ENCODE measurements around the gene ADGRG1.

ADGRG1 gene

DNA sequence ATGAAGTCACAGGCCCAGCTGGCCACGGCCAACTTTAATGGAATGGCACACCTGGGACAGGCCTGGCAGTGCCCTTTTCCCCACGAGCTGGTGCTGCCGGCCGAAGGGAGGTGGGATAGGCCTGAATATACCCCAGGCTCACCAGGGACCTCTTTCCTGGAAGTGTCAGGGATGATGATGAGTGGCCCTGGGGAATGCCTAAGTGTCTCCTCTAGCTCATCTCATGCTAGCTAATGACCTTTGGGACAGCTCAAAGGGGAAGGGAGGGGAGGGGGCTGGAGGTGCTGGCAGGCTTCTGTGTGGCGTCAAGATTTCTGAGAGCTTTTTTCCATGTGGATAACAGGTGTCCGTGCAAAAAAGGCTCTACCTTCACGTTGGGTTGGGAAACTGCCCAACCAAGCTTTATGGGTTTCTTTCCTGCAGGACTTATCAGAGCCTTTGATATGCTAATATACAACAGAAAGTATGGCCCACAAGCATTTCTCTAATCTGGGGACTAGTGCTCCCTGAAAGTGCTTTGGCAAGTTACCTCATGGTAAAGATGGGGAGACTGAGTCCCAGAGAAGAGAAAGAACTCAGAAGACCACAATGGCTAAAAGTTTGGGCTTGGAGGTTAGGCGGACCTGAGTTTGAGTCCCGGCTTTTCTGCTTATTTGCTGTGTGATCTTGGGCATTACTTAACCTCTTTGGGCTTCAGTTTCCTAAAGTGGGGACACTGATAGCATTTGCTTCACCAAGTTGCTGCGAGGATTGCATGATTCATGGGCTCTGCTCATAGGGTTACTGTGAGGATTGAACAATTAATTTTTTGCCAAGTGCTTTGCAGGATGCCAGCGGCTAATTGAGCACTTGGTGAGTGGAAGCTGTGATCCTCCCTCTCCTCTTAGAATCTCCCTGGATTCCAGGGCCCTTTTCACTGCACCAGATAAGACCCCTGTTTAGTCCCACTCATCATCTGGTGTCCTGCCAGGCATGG is 14.0 kb downstream of the ADGRG1 start:
- FAIRE-seq, result no peak
- TF ChIP-seq POLR2AphosphoS5 (IDR thresholded peaks at IDR 0.05; ENCODE audit: low read depth, low read length), result no peak
- no peak for TF ChIP-seq POLR2A (IDR thresholded peaks at IDR 0.05; ENCODE audit: low read depth, low read length)
- no peak for TF ChIP-seq TAF1 (IDR thresholded peaks at IDR 0.05; ENCODE audit: borderline replicate concordance, low read depth, low read length)

GRCh38 chr16:57643147-57643874 is 14.9 kb downstream of the ADGRG1 start:
- DNase-seq (ENCODE audit: insufficient read length) (no peak), FAIRE-seq (no peak)
- TF ChIP-seq TAF1 (IDR thresholded peaks at IDR 0.05; ENCODE audit: borderline replicate concordance, low read depth, low read length), result no peak
- TF ChIP-seq POLR2A (IDR thresholded peaks at IDR 0.05; ENCODE audit: low read depth, low read length), result no peak
- no peak for TF ChIP-seq POLR2AphosphoS5 (IDR thresholded peaks at IDR 0.05; ENCODE audit: low read depth, low read length)

More for the DNA sequence above, 14.0 kb downstream of the ADGRG1 start:
- DNase-seq (ENCODE audit: insufficient read length), result no peak

DNA sequence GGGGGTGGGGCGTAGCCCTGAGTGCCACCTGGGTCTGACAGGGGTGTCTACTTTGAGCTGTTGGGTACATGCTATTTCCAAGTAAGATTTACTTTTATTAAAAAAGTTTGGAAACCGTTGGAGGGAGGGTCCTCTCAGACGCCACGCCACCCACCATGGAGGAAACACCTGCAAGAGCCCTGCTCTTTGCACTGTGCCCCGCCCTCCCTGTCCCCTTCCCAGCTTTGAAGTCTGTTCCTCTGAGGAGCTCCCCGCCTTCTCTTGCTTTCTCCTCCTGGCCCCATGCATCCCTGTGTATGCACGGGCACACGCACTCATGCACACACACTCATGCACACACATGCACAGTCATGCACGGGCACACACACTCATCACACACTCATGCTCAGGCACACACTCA is 15.5 kb downstream of the ADGRG1 start:
- FAIRE-seq (no peak), DNase-seq (ENCODE audit: insufficient read length) (no peak)
- TF ChIP-seq TAF1 (IDR thresholded peaks at IDR 0.05; ENCODE audit: borderline replicate concordance, low read depth, low read length), result no peak
- no peak for TF ChIP-seq POLR2AphosphoS5 (IDR thresholded peaks at IDR 0.05; ENCODE audit: low read depth, low read length)
- TF ChIP-seq POLR2A (IDR thresholded peaks at IDR 0.05; ENCODE audit: low read depth, low read length), result no peak

DNA sequence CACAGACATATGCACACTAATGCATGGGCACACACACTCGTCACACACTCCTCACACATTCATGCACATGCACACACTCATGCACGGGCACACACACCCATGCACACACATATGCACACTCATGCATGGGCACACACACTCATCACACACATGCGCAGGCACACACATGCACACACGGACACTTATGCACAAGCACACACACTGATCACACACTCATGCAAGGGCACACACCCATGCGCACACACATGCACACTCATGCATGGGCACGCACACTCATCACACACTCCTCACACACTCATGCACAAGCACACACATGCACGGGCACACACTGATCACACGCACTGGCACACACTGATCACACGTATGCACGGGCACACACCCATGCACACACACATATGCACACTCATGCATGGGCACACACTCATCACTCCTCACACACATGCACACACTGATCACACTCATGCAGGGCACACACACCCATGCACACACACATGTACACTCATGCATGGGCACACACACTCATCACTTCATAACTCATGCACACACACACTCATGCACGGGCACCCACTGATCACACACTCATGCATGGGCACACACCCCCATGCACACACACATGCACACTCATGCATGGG is 16.1 kb downstream of the ADGRG1 start:
- TF ChIP-seq POLR2A (IDR thresholded peaks at IDR 0.05; ENCODE audit: low read depth, low read length) (no peak), TAF1 (IDR thresholded peaks at IDR 0.05; ENCODE audit: borderline replicate concordance, low read depth, low read length) (no peak), POLR2AphosphoS5 (IDR thresholded peaks at IDR 0.05; ENCODE audit: low read depth, low read length) (no peak)
- DNase-seq (ENCODE audit: insufficient read length) (no peak), FAIRE-seq (peak; percentile 5)

DNA sequence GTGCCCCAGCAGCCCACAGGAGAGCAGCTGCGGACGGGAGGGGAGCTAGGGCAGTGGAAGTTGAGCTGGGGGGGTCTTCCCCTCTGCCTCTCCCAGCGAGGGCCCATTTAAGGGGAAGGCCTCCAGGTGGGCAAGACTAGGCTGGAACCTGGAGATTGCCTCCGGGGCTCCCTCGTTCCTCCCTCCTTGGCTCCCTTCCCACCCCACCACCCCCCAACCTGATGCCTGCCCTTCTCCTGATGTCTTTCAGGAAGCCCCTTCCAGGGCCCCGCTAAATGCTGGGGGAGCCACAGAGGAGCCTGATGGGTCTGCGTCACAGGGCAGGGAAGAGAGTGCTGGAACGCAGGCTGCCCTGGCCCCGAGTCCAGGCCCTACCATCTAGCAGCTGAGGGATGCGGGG is 16.7 kb downstream of the ADGRG1 start:
- TF ChIP-seq TAF1 (IDR thresholded peaks at IDR 0.05; ENCODE audit: borderline replicate concordance, low read depth, low read length), result no peak
- no peak for TF ChIP-seq POLR2AphosphoS5 (IDR thresholded peaks at IDR 0.05; ENCODE audit: low read depth, low read length)
- TF ChIP-seq POLR2A (IDR thresholded peaks at IDR 0.05; ENCODE audit: low read depth, low read length), result no peak
- DNase-seq (ENCODE audit: insufficient read length), result no peak
- no peak for FAIRE-seq

GRCh38 chr16:57645691-57646387 is 17.4 kb downstream of the ADGRG1 start:
- no peak for FAIRE-seq
- DNase-seq (ENCODE audit: insufficient read length), result no peak
- TF ChIP-seq TAF1 (IDR thresholded peaks at IDR 0.05; ENCODE audit: borderline replicate concordance, low read depth, low read length) (no peak), POLR2AphosphoS5 (IDR thresholded peaks at IDR 0.05; ENCODE audit: low read depth, low read length) (no peak), POLR2A (IDR thresholded peaks at IDR 0.05; ENCODE audit: low read depth, low read length) (no peak)

DNA sequence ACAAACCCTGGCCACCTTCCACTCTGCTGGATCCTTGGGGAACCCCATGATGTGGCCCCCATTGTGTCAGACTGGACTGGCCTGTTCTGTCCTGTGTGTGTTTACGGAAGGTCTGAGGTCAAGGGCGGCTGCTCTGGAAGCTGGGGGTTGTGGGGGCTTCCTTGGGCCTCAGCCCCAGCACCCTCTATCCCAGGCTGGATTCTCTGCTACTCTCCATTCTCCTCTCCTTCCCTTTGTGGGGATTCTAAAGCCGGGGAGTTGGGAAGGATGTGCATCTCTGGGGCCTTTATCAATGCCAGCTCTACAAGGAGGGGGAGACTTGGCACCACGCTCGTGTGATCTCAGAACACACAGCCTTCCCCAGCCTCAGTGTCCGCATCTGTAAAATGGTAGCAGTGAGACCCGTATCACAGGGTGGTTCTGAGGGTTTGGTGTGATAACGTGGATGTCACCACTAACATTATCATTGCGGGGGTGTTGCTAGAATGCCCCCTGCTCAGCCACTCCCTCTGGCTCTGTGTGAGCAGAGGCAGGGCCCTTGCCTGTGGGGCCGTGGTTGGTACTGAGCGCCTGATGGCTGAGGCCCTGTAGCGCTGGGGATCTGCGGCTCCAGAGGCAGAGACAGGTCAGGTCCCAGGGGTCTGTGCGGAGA is 18.1 kb downstream of the ADGRG1 start:
- FAIRE-seq (no peak), DNase-seq (ENCODE audit: insufficient read length) (no peak)
- no peak for TF ChIP-seq POLR2A (IDR thresholded peaks at IDR 0.05; ENCODE audit: low read depth, low read length)
- TF ChIP-seq TAF1 (IDR thresholded peaks at IDR 0.05; ENCODE audit: borderline replicate concordance, low read depth, low read length), result no peak
- TF ChIP-seq POLR2AphosphoS5 (IDR thresholded peaks at IDR 0.05; ENCODE audit: low read depth, low read length), result no peak

DNA sequence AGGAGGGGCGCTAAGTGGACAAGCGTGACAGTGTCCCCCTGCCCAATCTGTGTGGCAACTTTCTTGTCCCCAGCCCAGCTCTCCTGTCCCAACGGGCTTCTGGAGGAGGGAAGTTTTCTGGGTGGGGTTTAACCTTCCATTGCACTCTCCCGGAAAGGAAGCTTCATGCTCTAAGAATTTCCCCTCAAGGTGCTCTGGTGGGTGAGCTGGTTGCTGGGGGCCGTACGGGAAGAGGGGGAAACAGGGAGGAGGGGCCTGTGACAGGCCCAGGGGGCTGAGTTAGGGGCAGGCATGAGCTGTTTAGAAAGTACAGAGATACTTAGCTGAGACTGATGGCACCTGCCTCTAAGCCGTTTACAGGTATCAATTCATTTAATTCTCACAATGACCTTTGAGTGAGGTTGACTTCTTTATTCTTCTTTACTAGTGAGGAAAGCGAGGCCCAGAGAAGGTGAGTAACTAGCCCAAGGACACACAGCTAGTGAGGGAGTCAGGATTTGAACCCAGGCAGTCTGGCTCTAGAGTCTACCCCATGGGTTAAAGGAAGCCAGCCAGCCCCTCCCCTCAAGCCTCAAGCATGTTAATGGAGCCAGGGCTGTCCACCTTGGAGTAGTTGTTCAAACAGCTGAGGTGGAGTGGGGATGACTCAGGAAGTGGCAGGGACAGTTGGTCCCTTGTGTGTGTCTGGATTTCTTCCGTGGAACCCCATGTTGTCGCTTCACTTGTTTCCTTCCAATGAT is 18.9 kb downstream of the ADGRG1 start:
- FAIRE-seq (peak; percentile 57), DNase-seq (ENCODE audit: insufficient read length) (no peak)
- no peak for TF ChIP-seq TAF1 (IDR thresholded peaks at IDR 0.05; ENCODE audit: borderline replicate concordance, low read depth, low read length)
- TF ChIP-seq POLR2AphosphoS5 (IDR thresholded peaks at IDR 0.05; ENCODE audit: low read depth, low read length), result no peak
- TF ChIP-seq POLR2A (IDR thresholded peaks at IDR 0.05; ENCODE audit: low read depth, low read length), result no peak

- DNase-seq (ENCODE audit: insufficient read length) (no peak), FAIRE-seq (peak; percentile 38)
- TF ChIP-seq TAF1 (IDR thresholded peaks at IDR 0.05; ENCODE audit: borderline replicate concordance, low read depth, low read length) (no peak), POLR2A (IDR thresholded peaks at IDR 0.05; ENCODE audit: low read depth, low read length) (no peak), POLR2AphosphoS5 (IDR thresholded peaks at IDR 0.05; ENCODE audit: low read depth, low read length) (no peak)
Observed at GRCh38 chr16:57648125-57648524, 19.7 kb downstream of the ADGRG1 start.

Measured in GM12892 (cell line).